Trophoblast cell (in vitro differentiated cells and primary cell): ENCODE data around the gene TNS1.
A peak's percentile ranks its signal among the peaks of the same experiment; 100 is the strongest.

ENCODE experiments used
- DNase-seq, 2 donors: peaks; one replicate each; pipeline ENCODE4 v3.0.0-alpha.2; 2016
- H2AFZ ChIP-seq: 2 replicates; pipeline ENCODE4 v1.6.1; 2013; ENCODE audit warnings: low read length, moderate library complexity, mild to moderate bottlenecking; ENCODE audit not compliant: insufficient read depth, poor library complexity
- H2AK5ac ChIP-seq: 2 replicates; pipeline ENCODE4 v1.6.1; 2013; ENCODE audit warnings: mild to moderate bottlenecking, low read length
- H2BK120ac ChIP-seq: 2 replicates; pipeline ENCODE4 v1.6.1; 2013; ENCODE audit warnings: low read length, mild to moderate bottlenecking, moderate library complexity; ENCODE audit not compliant: insufficient read depth, poor library complexity
- H2BK12ac ChIP-seq: 2 replicates; pipeline ENCODE4 v1.6.1; 2013; ENCODE audit warnings: mild to moderate bottlenecking, low read length, moderate library complexity
- H2BK5ac ChIP-seq: 2 replicates; pipeline ENCODE4 v1.6.1; 2013; ENCODE audit warnings: low read length, low read depth, moderate library complexity, mild to moderate bottlenecking; ENCODE audit not compliant: poor library complexity
- H3K14ac ChIP-seq: 2 replicates; pipeline ENCODE4 v1.6.1; 2013; ENCODE audit warnings: mild to moderate bottlenecking, low read length
- H3K18ac ChIP-seq: 2 replicates; pipeline ENCODE4 v1.6.1; 2013; ENCODE audit warnings: mild to moderate bottlenecking, low read length
- H3K23ac ChIP-seq: 2 replicates; pipeline ENCODE4 v1.6.1; 2013; ENCODE audit warnings: low read length
- H3K27ac ChIP-seq: 2 replicates; pipeline ENCODE4 v1.5.1; 2013; ENCODE audit warnings: low read depth, mild to moderate bottlenecking, inconsistent platforms, low read length, moderate library complexity
- H3K27me3 ChIP-seq: 2 replicates; pipeline ENCODE4 v1.6.1; 2013; ENCODE audit warnings: inconsistent platforms, mild to moderate bottlenecking, low read length, moderate library complexity; ENCODE audit not compliant: insufficient read depth
- H3K36me3 ChIP-seq, 2 experiments: 1 replicate in 1 of 2; 2 replicates in 1 of 2; pipeline ENCODE4 v1.6.1; 2013; ENCODE audit warnings: low read length in 2 of 2, mild to moderate bottlenecking in 2 of 2, moderate library complexity in 1 of 2; ENCODE audit not compliant: insufficient read depth in 2 of 2, control insufficient read depth in 1 of 2
- H3K4ac ChIP-seq: 2 replicates; pipeline ENCODE4 v1.6.1; 2013; ENCODE audit warnings: low read depth, mild to moderate bottlenecking, low read length, moderate library complexity
- H3K4me1 ChIP-seq, 2 experiments: 1 replicate in 1 of 2; 2 replicates in 1 of 2; pipeline ENCODE4 v1.6.1; 2013; ENCODE audit warnings: low read length in 2 of 2, mild to moderate bottlenecking in 2 of 2, moderate library complexity in 1 of 2; ENCODE audit not compliant: insufficient read depth in 2 of 2, control insufficient read depth in 1 of 2
- H3K4me2 ChIP-seq: 2 replicates; pipeline ENCODE4 v1.6.1; 2013; ENCODE audit warnings: inconsistent platforms, mild to moderate bottlenecking, low read length, moderate library complexity
- H3K4me3 ChIP-seq: 2 replicates; pipeline ENCODE4 v1.5.1; 2013; ENCODE audit warnings: mild to moderate bottlenecking, low read depth, low read length, inconsistent platforms
- H3K79me1 ChIP-seq: one replicate; pipeline ENCODE4 v1.6.1; 2013; ENCODE audit warnings: low read length
- H3K79me2 ChIP-seq: 2 replicates; pipeline ENCODE4 v1.6.1; 2013; ENCODE audit warnings: low read length, mild to moderate bottlenecking; ENCODE audit not compliant: control insufficient read depth, insufficient read depth, poor library complexity
- H3K9ac ChIP-seq: 2 replicates; pipeline ENCODE4 v1.6.1; 2013; ENCODE audit warnings: mild to moderate bottlenecking, low read length
- H3K9me3 ChIP-seq: 2 replicates; pipeline ENCODE4 v1.6.1; 2013; ENCODE audit warnings: low read depth, mild to moderate bottlenecking, control low read depth, inconsistent platforms, low read length; ENCODE audit not compliant: insufficient read depth
- H4K12ac ChIP-seq: 2 replicates; pipeline ENCODE4 v1.6.1; 2013; ENCODE audit warnings: low read depth, mild to moderate bottlenecking, low read length, moderate library complexity
- H4K8ac ChIP-seq: 2 replicates; pipeline ENCODE4 v1.6.1; 2013; ENCODE audit warnings: low read depth, mild to moderate bottlenecking, low read length, moderate library complexity
- H4K91ac ChIP-seq: one replicate; pipeline ENCODE4 v1.6.1; 2013; ENCODE audit warnings: low read depth, mild to moderate bottlenecking, low read length, moderate library complexity
- WGBS: extraction: QIAGEN DNeasy Blood & Tissue Kit; methylation state at CpG from one replicate; pipeline ENCODE4 v1.1.7; 2013; ENCODE audit warnings: missing lambda C conversion rate; ENCODE audit not compliant: insufficient read length, insufficient coverage; ENCODE audit errors: extremely low coverage; 5-methylcytosine and 5-hydroxymethylcytosine counted together

TNS1 gene

GRCh38 chr2:217784996-217785543, 217.7 kb downstream of the TNS1 start:
- Histone ChIP-seq H3K9me3 (peaks cover 9% of the 10 kb centered on the region), H2AFZ (no peak overlapping the region), H4K12ac (no peak overlapping the region), H3K4me2 (no peak overlapping the region), H3K4me1 (no peaks in the 10 kb centered on the region), H3K14ac (no peak overlapping the region), H3K4ac (no peak overlapping the region), H3K27me3 (no peaks in the 10 kb centered on the region), H2BK5ac (no peak overlapping the region), H2BK120ac (no peak overlapping the region), H2AK5ac (no peak overlapping the region), H4K91ac (no peak overlapping the region), H3K79me2 (no peaks in the 10 kb centered on the region), H3K79me1 (no peaks in the 10 kb centered on the region), H3K18ac (no peak overlapping the region), H2BK12ac (no peak overlapping the region), H3K9ac (no peak overlapping the region), H3K36me3 (no peaks in the 10 kb centered on the region), H3K23ac (no peak overlapping the region), H3K27ac (no peak overlapping the region), H4K8ac (peak overlapping the region; percentile 14), H3K4me3 (no peak overlapping the region)
- no CpG with 5 or more reads among the region's 14 CpGs for WGBS
- DNase-seq, result no peak

DNA sequence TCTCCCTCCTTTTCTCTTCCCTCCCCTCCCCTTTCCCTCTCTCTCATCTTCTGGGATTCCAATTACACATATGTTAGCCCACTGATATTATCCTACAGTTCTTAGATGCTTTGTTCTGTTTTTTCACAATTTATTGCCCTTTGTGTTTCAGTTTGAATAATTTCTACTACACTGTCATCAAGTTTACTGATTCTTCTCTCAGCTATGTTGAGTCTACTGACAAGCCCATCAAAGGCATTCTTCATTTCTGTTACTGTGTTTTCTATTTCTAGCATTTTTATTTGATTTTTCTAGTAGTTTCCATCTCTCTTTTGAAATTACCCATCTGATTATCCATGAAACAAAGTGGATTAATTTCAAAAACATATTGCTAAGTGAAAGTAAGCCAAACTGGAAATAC, 219.6 kb downstream of the TNS1 start:
- Histone ChIP-seq H2BK12ac (no peak overlapping the region), H3K36me3 (no peaks in the 10 kb centered on the region), H3K14ac (no peak overlapping the region), H3K79me1 (no peaks in the 10 kb centered on the region), H4K8ac (no peak overlapping the region), H3K4me1 (no peaks in the 10 kb centered on the region), H3K27ac (no peak overlapping the region), H2AFZ (no peak overlapping the region), H2AK5ac (no peak overlapping the region), H4K91ac (no peak overlapping the region), H3K9me3 (peaks cover 9% of the 10 kb centered on the region), H3K4me3 (no peak overlapping the region), H3K23ac (no peak overlapping the region), H2BK5ac (no peak overlapping the region), H2BK120ac (no peak overlapping the region), H3K4ac (no peak overlapping the region), H3K27me3 (no peaks in the 10 kb centered on the region), H3K79me2 (no peaks in the 10 kb centered on the region), H4K12ac (no peak overlapping the region), H3K4me2 (no peak overlapping the region), H3K18ac (no peak overlapping the region), H3K9ac (no peak overlapping the region)
- DNase-seq, result no peak

- H3K36me3 ChIP-seq, result no peaks in the 10 kb centered on the region
- H3K79me1 ChIP-seq, result no peaks in the 10 kb centered on the region
- no peak overlapping the region for H2AK5ac ChIP-seq
- no peak for DNase-seq
- H3K4me3 ChIP-seq, result no peak overlapping the region
- no peaks in the 10 kb centered on the region for H3K79me2 ChIP-seq
- no peak overlapping the region for H2BK120ac ChIP-seq
- no peaks in the 10 kb centered on the region for H3K4me1 ChIP-seq
- H3K4me2 ChIP-seq, result no peak overlapping the region
- no peak overlapping the region for H4K8ac ChIP-seq
- no peak overlapping the region for H4K91ac ChIP-seq
- no peak overlapping the region for H3K23ac ChIP-seq
- H3K27ac ChIP-seq, result no peak overlapping the region
- no peaks in the 10 kb centered on the region for H3K9me3 ChIP-seq
- H3K4ac ChIP-seq, result no peak overlapping the region
- H2AFZ ChIP-seq, result no peak overlapping the region
- no peaks in the 10 kb centered on the region for H3K27me3 ChIP-seq
- H2BK12ac ChIP-seq, result no peak overlapping the region
- H2BK5ac ChIP-seq, result no peak overlapping the region
- no peak overlapping the region for H4K12ac ChIP-seq
- no peak overlapping the region for H3K18ac ChIP-seq
- no peak overlapping the region for H3K14ac ChIP-seq
- no peak overlapping the region for H3K9ac ChIP-seq
These were observed 224.9 kb downstream of the TNS1 start for GRCh38 chr2:217777906-217778305.

DNA sequence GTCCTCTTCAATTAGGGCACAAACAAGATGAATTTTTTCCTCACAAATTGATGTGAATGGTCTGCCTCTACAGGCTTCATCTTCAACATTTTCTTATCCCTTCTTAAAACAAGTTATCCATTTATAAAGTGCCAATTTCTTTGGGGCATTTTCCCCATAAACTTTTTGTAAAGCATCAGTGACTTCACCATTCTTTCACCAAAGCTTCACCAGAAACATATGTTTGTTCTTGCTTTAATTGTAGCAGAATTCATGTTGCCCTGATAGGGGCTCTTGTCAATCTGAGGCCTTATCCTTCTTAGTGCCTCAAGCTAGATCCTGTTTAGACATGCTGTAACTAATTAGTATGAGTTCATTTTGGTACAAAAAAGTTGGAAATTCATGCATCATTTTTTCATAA, 226.2 kb downstream of the TNS1 start:
- Histone ChIP-seq H3K4me3 (no peak overlapping the region), H3K4ac (no peak overlapping the region), H3K4me2 (no peak overlapping the region), H3K36me3 (no peaks in the 10 kb centered on the region), H3K27ac (no peak overlapping the region), H3K79me2 (no peaks in the 10 kb centered on the region), H4K12ac (no peak overlapping the region), H2BK12ac (no peak overlapping the region), H3K9ac (no peak overlapping the region), H3K23ac (no peak overlapping the region), H3K14ac (no peak overlapping the region), H4K91ac (no peak overlapping the region), H2AK5ac (no peak overlapping the region), H2BK5ac (no peak overlapping the region), H2AFZ (no peak overlapping the region), H3K18ac (no peak overlapping the region), H3K79me1 (no peaks in the 10 kb centered on the region), H3K27me3 (no peaks in the 10 kb centered on the region), H3K9me3 (no peaks in the 10 kb centered on the region), H4K8ac (no peak overlapping the region), H3K4me1 (no peaks in the 10 kb centered on the region), H2BK120ac (no peak overlapping the region)
- no peak for DNase-seq
